Thyroid gland (tissue), 4 donors: ENCODE measurements around the gene SLC7A5.

Source experiments
- CTCF ChIP-seq, 6 experiments: fragments of 200-600 bp in 3 of 6; fragments of 450-650 bp in 3 of 6; sonication (generic) in 3 of 6; IDR thresholded peaks; one replicate each; pipeline ENCODE4 v1.5.1; 2016 to 2019; ENCODE audit warnings: antibody characterized with exemption in 6 of 6, mild to moderate bottlenecking in 2 of 6, inconsistent platforms in 1 of 6, moderate library complexity in 1 of 6
- POLR2A ChIP-seq, 2 donors: fragments of 450-650 bp; IDR thresholded peaks; one replicate each; pipeline ENCODE4 v1.6.1; 2017; ENCODE audit warnings: antibody characterized with exemption in 2 of 2, mild to moderate bottlenecking in 2 of 2, moderate library complexity in 1 of 2

GRCh38 chr16:87835882-87836331, 33.4 kb downstream of the SLC7A5 start:
- no peak for TF ChIP-seq CTCF (IDR thresholded peaks at IDR 0.05)
- TF ChIP-seq POLR2A (IDR thresholded peaks at IDR 0.05): no peak
